ENCODE measurements around the gene ATPAF1.

ATPAF1 gene

GRCh38 chr1:46606255-46606965 is 61.8 kb downstream of the ATPAF1 start:
- TF ChIP-seq, protein P1, sequence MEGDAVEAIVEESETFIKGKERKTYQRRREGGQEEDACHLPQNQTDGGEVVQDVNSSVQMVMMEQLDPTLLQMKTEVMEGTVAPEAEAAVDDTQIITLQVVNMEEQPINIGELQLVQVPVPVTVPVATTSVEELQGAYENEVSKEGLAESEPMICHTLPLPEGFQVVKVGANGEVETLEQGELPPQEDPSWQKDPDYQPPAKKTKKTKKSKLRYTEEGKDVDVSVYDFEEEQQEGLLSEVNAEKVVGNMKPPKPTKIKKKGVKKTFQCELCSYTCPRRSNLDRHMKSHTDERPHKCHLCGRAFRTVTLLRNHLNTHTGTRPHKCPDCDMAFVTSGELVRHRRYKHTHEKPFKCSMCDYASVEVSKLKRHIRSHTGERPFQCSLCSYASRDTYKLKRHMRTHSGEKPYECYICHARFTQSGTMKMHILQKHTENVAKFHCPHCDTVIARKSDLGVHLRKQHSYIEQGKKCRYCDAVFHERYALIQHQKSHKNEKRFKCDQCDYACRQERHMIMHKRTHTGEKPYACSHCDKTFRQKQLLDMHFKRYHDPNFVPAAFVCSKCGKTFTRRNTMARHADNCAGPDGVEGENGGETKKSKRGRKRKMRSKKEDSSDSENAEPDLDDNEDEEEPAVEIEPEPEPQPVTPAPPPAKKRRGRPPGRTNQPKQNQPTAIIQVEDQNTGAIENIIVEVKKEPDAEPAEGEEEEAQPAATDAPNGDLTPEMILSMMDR (IDR thresholded peaks at IDR 0.05), result no peak

DNA sequence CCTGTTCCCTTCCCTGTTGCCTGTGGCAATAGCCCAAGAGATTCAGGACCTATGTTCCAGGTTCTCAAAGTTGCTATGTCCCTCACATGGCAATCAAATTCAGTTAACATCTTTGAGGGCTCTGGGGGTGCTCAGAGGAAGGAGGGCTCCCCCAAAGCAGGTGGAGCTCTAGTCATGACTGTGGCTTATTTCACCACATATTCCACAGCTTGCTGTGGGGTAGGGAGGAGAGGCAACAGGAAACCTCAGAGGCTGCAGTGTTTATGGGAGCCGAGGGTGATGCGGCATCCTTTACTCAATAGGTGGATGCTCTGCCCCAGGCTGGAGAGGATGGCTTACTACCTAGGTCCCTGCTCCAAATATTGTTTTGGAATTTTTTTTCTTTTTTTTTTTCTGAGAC is 62.9 kb downstream of the ATPAF1 start:
- TF ChIP-seq, protein P1 (IDR thresholded peaks at IDR 0.05), result no peak

DNA sequence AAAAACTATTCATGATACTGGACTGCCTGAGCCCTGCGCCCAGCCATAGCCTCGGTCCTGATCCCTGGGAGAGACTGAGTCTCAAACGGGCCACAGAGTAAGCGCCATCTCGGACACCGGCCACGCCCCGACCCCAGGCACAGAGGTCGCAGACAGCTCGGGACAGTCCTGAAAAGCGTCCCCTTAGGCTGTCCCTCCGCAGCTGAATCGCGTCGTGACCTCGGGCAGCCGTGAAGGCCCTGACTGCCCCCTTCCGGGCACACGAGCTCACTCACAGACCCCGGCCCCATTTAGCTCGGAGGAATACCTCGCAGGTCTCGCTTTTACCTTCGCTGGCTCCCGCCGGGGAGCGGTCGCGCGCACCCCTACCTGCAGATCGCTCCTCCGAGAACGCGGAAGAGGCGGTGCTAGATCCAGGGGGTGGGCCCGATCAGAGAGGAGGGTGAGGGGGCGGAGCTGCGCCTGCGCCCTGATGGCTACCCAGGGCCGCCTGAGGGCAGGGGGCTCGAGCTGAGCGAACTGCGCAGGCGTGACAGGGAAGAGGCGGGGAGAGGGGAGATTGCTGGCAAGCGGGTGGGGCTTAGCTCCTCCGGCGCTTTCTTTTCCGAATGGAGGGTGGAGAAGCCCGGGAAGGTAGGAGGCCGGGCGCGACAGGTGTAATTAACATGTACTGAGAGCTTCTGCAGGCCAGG is 64.2 kb downstream of the ATPAF1 start, which contains the start of gene MKNK1:
MKNK1 (minus strand) TSS at position 411 of the 692 bp plus-strand sequence. CDS start 20,941 bp downstream, outside the sequence.
- TF ChIP-seq, protein P1 (IDR thresholded peaks at IDR 0.05), result no peak; the same call in 1 of the 2 replicates

- TF ChIP-seq, protein P1 (IDR thresholded peaks at IDR 0.05), result no peak
Observed at GRCh38 chr1:46603481-46603857, 64.7 kb downstream of the ATPAF1 start.

DNA sequence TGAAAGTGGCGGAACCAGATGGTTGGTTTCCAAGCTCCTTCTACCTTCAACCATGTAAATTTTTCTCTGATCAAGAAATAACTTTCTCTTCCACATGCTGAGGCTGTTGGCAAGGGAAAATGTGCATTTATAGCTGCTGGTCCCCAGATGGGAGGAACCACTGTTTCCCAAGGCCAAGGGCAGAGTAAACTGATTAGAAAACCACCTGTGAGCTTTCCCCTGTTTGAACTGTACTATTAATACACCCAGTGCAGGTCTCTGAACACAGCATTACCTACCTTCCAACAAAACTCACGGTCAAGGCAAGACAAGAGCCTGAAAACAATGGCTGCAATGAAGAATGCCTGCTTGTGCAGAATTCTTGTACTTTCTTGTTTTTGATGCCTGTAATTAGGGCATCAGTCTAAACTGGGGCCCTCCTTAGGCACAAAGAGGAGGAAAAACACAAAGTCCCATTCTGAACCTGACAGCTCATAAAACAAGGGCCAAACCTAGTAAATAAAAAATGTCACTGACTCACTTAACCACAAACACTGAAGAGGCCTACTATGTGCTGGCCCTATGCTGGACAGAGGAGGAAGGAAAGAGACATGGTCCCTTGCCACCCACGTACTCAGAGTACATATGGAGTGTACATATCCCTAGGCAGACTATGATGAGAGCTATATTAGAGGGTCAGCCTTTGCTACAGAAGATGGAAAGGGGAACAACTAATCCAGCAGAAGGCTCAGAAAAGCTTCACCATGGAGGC is 66.7 kb downstream of the ATPAF1 start:
- TF ChIP-seq, protein P1 (IDR thresholded peaks at IDR 0.05), result no peak

DNA sequence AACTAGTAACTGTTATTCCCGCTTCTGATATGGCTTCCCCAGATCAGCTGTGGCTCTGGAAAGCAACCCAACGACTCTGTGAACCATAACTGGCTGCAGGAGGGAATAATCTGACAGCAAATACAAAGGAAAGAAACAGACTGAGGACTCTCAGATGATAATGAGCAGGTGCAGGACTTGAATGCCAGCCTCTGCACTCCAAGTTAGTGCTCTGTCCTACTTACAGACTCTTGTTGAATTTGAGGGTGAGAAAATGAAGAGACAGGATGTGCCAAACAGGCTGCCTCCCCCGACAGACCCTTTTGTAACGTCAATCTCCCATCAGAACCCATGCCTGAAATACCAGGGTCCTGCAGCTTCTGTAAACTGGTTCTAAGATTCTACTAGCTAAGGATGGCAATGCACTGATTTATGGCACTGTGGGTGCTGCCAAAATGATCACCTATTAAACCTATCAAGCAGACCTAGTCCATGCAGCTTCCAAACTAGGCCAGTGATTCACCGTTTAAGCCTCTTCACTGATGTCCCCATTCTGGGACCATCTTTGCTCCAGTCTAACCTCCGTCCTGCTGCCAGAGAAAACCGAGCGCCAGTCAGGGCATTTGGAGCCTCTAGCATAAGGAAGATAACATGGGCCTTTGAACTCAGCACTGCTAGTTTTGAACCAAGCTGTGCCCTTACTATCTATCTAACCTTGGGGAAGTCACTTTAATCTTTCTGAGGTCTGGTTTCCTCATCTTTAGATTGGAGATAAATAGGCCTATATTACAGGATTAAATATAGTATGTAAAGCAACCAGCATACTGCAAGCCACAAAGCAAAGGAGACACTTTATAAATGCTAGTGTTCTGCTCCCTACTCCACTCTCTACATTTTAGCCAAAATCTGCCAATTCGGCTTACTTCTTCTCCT is 68.8 kb downstream of the ATPAF1 start:
- TF ChIP-seq, protein P1 (IDR thresholded peaks at IDR 0.05), result no peak

GRCh38 chr1:46596846-46597245 is 71.3 kb downstream of the ATPAF1 start:
- TF ChIP-seq, protein P1 (IDR thresholded peaks at IDR 0.05), result no peak

Measured in LNCAP (cell line).